GM21423 (cell line): Measurements from ENCODE around the gene CHCHD5.

ENCODE experiments used
- ATAC-seq: cut with Tn5 transposase; IDR thresholded peaks from one replicate; pipeline ENCODE4 v1.9.1; 2021; ENCODE audit warnings: mild to moderate bottlenecking, moderate library complexity; ENCODE audit not compliant: unreplicated experiment

The CHCHD5 gene

GRCh38 chr2:112623913-112624777 is 39.7 kb downstream of the CHCHD5 start:
- peak; percentile 71 for ATAC-seq

- no peak for ATAC-seq
Measured at GRCh38 chr2:112625474-112626114, 41.2 kb downstream of the CHCHD5 start.

DNA sequence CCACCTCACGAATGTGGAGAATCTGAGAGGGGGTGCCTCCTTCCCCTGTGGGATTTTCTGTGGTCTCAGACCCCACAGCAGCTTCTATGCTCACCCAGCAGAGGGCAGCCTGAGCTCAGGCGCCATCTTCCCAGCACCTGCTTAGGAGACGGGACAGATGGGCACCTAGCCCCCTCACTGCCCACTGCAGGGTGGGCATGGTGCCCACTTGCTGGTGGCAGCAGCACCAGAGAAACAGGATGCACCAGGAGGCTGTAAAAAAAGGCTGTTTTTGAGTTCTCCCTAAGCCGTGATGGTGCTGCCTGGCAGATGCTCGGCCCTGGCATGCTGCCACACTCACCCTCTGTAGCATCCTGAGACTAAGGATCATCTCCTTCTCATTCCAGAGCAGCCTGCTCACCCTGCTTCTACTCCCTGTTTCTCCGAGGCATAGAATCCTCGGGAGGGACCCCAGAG is 42.2 kb downstream of the CHCHD5 start:
- no peak for ATAC-seq

DNA sequence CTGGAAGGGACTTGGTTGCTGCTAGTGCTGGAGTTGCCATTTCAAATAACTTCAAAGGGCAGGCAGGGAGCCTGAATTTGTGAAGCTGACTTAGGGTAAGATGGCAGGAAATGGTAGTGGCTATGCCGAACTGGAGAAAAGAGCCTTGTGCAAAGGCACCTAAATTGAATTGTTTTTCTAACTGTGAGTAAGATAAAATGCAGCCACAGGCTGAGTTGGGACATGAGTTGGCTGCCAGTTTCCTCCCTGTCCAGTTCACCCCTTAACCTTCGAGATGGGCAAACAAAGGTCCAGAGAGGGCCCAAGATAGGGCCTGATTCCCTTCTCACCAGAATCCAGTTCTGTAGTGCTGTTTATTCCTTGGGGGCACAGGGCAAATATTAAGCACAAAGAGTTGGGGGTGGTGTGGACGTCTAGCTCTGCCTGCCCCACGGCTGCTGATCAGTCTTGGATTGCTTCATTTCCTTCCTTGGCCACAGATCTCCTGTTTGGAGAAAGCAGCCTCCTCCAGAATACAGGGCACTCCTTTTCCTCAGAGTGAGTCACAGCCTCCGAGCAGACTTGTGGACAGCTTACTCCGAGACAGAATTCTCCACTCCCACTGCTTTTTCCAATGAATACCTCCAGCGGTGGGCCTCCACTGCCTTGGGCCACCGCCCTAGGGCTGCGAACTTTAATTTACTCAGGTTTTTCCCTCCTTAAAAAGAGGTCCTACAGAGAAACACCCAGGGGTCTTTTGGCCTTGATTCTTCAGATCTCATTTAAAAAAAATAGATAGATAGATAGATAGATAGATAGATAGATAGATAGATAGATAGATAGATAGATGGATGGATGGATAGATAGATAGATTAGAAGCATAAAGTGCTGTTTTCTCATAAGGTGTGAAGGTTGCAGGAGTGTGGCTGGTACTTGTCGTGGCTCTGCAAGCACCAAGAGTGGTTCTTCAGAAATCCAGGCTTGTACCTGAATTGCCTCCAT is 42.9 kb downstream of the CHCHD5 start:
- ATAC-seq = no peak

- no peak for ATAC-seq
Measured at GRCh38 chr2:112629224-112629623, 44.8 kb downstream of the CHCHD5 start.

- ATAC-seq = no peak
Measured at GRCh38 chr2:112629823-112630222, 45.4 kb downstream of the CHCHD5 start.

- ATAC-seq = no peak
Measured at GRCh38 chr2:112630268-112630667, 45.9 kb downstream of the CHCHD5 start.

GRCh38 chr2:112633708-112634107 is 49.3 kb downstream of the CHCHD5 start:
- no peak for ATAC-seq

- ATAC-seq = no peak
Measured at GRCh38 chr2:112634153-112634873, 49.9 kb downstream of the CHCHD5 start.

GRCh38 chr2:112634874-112635157 is 50.4 kb downstream of the CHCHD5 start:
- no peak for ATAC-seq

- ATAC-seq = peak; percentile 87
Measured at GRCh38 chr2:112636605-112637288, 52.3 kb downstream of the CHCHD5 start.

DNA sequence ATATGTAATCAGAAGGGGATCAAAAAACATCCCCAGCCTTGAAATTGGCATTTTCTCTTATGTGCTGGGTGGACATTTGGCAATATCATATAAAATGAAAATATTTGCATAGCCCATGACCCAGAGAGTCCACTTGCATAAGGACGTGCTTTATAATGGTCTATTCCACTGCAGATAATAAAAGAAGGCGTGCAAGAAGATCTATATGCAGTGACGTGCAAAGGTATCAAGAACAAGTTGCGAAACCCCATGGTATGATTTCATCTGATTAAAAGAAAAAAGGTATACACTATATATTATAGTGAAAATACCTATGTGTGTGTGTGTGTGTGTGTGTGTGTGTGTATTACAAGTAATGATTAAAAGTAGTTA is 52.9 kb downstream of the CHCHD5 start:
- no peak for ATAC-seq
